ENCODE data around the gene HECW1. TPM values are rescaled to one million over a fixed set of nuclear protein-coding genes. Genes with fewer than 3 reads are reported as not detected.

Gene HECW1
- total RNA-seq, 1 experiment from 2014 or later: 0.77 TPM

DNA sequence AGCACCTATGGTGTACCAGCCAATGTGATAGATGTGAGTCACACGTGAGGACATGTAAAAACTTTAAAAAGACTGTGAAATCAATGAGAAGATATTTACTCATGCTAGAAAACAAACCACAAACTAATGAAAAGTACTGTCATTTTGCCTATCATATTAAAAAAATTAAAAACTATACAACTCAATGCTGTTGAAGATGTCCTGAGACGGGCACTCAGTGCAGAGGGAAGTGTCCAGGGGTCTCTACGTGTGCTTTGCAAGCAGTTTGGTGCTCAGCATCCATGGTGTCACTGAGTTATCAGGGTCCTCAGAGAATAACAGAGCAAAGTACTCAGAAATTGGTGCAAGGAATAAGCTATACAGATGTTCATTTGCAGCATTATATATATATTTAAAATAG is 162.3 kb downstream of the HECW1 start:
- ChIA-PET POLR2A (no interaction called here), CTCF (no interaction called here)
- Histone ChIP-seq H3K27me3 (ENCODE audit: control insufficient read depth, insufficient read depth, low read length) (peaks cover 7% of the 10 kb centered on the region), H3K27ac (ENCODE audit: low read length) (no peak overlapping the region), H3K4me3 (ENCODE audit: low read depth in 2 of 2, low read length in 2 of 2) (no peak overlapping the region), H3K9me3 (ENCODE audit: control insufficient read depth, insufficient read depth, low read depth, low read length) (no peaks in the 10 kb centered on the region), H3K4me1 (ENCODE audit: control insufficient read depth, insufficient read depth, low read length) (no peaks in the 10 kb centered on the region), H3K36me3 (ENCODE audit: control insufficient read depth, insufficient read depth, low read length) (no peaks in the 10 kb centered on the region)
- ATAC-seq: no peak
- BruUV-seq (replicated peaks): no TSS peak
- intact Hi-C loops (cut with micrococcal nuclease; ENCODE audit: unreplicated experiment): loop anchor here (10.0 kb wide), 1 partner anchor 60 kb away; no protein-coding TSS in a partner anchor
- no peak for DNase-seq (ENCODE audit: low read depth, low spot score)
- in situ Hi-C loops (cut with HindIII; ENCODE audit: low pct_unique_long_range_greater_than_20kb, low sequenced_read_pairs): no loop called here
- TF ChIP-seq, protein P1, sequence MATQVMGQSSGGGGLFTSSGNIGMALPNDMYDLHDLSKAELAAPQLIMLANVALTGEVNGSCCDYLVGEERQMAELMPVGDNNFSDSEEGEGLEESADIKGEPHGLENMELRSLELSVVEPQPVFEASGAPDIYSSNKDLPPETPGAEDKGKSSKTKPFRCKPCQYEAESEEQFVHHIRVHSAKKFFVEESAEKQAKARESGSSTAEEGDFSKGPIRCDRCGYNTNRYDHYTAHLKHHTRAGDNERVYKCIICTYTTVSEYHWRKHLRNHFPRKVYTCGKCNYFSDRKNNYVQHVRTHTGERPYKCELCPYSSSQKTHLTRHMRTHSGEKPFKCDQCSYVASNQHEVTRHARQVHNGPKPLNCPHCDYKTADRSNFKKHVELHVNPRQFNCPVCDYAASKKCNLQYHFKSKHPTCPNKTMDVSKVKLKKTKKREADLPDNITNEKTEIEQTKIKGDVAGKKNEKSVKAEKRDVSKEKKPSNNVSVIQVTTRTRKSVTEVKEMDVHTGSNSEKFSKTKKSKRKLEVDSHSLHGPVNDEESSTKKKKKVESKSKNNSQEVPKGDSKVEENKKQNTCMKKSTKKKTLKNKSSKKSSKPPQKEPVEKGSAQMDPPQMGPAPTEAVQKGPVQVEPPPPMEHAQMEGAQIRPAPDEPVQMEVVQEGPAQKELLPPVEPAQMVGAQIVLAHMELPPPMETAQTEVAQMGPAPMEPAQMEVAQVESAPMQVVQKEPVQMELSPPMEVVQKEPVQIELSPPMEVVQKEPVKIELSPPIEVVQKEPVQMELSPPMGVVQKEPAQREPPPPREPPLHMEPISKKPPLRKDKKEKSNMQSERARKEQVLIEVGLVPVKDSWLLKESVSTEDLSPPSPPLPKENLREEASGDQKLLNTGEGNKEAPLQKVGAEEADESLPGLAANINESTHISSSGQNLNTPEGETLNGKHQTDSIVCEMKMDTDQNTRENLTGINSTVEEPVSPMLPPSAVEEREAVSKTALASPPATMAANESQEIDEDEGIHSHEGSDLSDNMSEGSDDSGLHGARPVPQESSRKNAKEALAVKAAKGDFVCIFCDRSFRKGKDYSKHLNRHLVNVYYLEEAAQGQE (IDR thresholded peaks at IDR 0.05; ENCODE audit: insufficient read depth in 1 of 2, low read depth in 2 of 2, low read length in 1 of 2): no peak
- TF ChIP-seq SIN3A (IDR thresholded peaks at IDR 0.05; ENCODE audit: borderline replicate concordance, insufficient read depth, low read depth, low read length) (no peak), TCF7L2 (IDR thresholded peaks at IDR 0.05; ENCODE audit: low read depth, low read length) (no peak), POLR2AphosphoS5 (IDR thresholded peaks at IDR 0.05; ENCODE audit: low read depth, low read length) (no peak)
- TF ChIP-seq, protein P2, sequence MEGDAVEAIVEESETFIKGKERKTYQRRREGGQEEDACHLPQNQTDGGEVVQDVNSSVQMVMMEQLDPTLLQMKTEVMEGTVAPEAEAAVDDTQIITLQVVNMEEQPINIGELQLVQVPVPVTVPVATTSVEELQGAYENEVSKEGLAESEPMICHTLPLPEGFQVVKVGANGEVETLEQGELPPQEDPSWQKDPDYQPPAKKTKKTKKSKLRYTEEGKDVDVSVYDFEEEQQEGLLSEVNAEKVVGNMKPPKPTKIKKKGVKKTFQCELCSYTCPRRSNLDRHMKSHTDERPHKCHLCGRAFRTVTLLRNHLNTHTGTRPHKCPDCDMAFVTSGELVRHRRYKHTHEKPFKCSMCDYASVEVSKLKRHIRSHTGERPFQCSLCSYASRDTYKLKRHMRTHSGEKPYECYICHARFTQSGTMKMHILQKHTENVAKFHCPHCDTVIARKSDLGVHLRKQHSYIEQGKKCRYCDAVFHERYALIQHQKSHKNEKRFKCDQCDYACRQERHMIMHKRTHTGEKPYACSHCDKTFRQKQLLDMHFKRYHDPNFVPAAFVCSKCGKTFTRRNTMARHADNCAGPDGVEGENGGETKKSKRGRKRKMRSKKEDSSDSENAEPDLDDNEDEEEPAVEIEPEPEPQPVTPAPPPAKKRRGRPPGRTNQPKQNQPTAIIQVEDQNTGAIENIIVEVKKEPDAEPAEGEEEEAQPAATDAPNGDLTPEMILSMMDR (IDR thresholded peaks at IDR 0.05): no peak

DNA sequence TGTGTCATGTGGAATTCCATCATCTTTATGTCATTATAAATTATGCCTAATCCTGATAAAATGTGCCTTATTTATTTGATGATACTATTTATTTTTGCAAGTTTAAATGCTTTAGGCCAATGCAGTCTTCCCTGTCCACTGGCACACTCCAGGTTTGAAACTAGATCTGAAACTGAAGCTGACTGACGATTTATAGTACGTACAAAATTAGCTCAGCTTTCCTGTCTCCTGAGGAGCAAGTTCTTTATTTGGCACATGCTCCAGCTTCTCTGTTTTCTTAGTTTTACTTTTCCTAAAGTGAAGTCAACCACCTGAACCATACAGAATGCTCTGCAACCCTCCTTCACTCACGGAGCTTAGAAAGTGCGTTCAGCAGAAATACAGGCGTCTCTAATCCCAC is 164.1 kb downstream of the HECW1 start:
- BruUV-seq (replicated peaks): no TSS peak
- H3K4me3 ChIP-seq (ENCODE audit: low read depth in 2 of 2, low read length in 2 of 2): no peak overlapping the region
- TF ChIP-seq SIN3A (IDR thresholded peaks at IDR 0.05; ENCODE audit: borderline replicate concordance, insufficient read depth, low read depth, low read length): no peak
- TF ChIP-seq, protein P2 (IDR thresholded peaks at IDR 0.05): no peak
- TF ChIP-seq POLR2AphosphoS5 (IDR thresholded peaks at IDR 0.05; ENCODE audit: low read depth, low read length): no peak
- no peak for TF ChIP-seq TCF7L2 (IDR thresholded peaks at IDR 0.05; ENCODE audit: low read depth, low read length)
- TF ChIP-seq, protein P1 (IDR thresholded peaks at IDR 0.05; ENCODE audit: insufficient read depth in 1 of 2, low read depth in 2 of 2, low read length in 1 of 2): no peak
- no peak overlapping the region for H3K27ac ChIP-seq (ENCODE audit: low read length)
- H3K36me3 ChIP-seq (ENCODE audit: control insufficient read depth, insufficient read depth, low read length): no peaks in the 10 kb centered on the region
- DNase-seq (ENCODE audit: low read depth, low spot score): no peak
- H3K9me3 ChIP-seq (ENCODE audit: control insufficient read depth, insufficient read depth, low read depth, low read length): no peaks in the 10 kb centered on the region
- no peaks in the 10 kb centered on the region for H3K4me1 ChIP-seq (ENCODE audit: control insufficient read depth, insufficient read depth, low read length)
- in situ Hi-C loops (cut with HindIII; ENCODE audit: low pct_unique_long_range_greater_than_20kb, low sequenced_read_pairs): no loop called here
- no peak for ATAC-seq
- POLR2A ChIA-PET: no interaction called here
- H3K27me3 ChIP-seq (ENCODE audit: control insufficient read depth, insufficient read depth, low read length): peaks cover 5% of the 10 kb centered on the region; the same call in 1 of the 2 replicates
- intact Hi-C loops (cut with micrococcal nuclease; ENCODE audit: unreplicated experiment): loop anchor here (10.0 kb wide), 1 partner anchor 62 kb away; no protein-coding TSS in a partner anchor
- CTCF ChIA-PET: no interaction called here
